ENCODE data around the gene CKS1B. TPM values are rescaled to one million over a fixed set of nuclear protein-coding genes. Genes with fewer than 3 reads are reported as not detected.

Gene CKS1B
- polyA plus RNA-seq, 3 donors = 80.2 to 111 (median 109) TPM

DNA sequence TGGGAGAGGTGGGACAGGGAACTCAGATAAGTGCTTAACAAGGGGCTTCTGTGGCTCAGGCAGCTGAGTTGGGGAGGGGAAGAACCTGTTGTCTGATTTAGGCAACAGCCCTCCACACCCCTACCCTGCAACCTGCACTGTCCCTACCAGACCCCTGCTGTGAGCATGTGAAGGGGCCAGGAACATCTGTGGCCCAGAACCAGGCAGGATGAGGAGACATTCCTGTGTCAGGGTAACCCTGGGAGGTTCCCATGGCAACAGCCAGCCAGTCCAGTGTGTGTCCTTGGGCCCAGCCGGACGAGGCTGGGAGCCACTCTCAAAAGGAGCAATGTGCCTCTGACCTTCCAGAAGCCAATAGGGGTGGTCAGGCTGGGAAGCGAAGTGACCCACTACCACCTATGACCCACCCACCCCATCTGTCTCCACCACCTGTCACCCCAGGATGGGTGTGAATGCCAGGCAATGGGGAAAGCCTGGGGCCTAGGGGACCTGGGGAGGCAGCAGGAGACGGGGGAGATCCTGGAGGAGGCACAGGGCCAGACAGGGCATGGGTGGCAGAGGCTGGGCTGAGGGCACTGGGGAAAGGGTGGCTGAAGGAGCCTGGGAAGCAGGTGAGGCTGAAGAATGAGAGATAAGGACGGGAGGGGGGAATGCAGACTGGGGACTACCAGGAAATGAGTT, 33.0 kb upstream of the CKS1B start:
- no peak for DNase-seq (ENCODE audit: extremely low read depth in 1 of 11, low read depth in 9 of 11, low spot score in 4 of 11)

DNA sequence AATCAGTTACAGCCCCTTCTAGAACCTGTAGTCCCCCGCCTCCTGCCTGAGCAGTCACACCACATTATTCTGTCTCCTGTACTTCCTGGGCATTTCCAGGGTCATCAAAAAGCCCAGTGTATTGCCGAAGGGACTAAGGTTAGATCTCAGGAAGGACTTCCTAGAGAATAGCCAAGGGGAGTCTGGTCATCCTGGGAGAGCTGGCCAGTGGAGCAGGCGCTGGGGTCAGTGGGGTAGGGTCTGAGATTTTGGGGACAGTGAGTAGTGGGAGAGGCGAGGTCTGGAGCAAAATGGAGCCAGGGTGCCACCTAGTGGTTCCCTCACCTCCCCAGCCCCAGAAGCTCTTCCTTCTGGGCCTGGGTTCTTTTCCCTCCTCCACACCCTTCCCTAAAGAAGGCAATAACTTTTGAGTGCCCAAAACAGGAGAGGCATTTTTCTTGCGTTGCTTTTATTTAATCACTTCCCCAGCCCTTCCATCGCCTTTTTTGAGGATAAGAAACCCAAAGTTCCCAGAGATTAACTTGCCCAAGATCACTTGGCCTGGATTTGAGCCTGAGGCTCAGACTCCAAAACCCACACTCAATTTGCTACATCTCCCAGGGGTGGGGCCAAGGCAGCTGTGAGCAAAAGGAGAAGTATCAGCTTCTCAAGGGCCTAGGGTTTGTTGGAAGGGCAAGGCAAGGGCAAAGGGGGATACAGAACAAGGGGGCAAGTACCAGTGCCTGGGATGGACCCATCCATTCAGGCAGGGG, 30.7 kb upstream of the CKS1B start:
- no peak for DNase-seq (ENCODE audit: extremely low read depth in 1 of 11, low read depth in 9 of 11, low spot score in 4 of 11)

DNA sequence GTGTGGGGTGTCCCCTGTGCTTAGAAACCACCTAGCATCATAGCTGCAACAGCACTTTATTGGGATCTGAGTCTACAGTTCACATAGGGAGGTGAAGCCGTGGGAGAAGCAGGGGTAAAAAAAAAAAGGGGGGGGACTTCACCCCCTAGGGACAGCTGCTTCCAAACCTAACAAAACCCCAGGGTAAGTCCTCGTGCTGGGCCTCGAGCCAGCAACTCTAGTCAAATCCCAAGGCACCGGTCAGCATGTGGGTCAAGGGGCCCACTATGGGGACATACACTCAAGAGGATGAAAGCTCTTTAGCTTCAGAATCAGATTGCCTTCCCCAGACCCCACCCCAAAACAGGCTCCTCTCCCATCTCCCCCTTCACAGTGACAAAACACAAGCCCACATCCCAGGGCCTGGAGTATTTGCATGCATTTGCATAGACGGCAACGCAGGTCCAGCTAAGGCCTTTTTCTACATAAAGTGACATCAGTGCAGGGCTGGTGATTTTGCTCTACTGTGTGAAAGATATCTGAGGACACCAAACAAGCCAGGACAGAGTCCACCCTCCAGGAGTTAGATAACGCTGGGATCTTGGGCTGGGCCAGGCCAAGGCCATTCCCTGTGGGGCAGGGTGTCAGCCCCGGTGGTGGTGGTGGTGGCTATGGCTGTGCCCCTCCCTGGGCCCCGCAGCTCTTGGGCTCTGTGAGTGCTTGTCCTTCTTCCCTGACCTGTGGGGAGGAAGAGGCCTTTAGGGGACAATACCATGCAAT, 29.9 kb upstream of the CKS1B start:
- DNase-seq (ENCODE audit: extremely low read depth in 1 of 11, low read depth in 9 of 11, low spot score in 4 of 11) = no peak

DNA sequence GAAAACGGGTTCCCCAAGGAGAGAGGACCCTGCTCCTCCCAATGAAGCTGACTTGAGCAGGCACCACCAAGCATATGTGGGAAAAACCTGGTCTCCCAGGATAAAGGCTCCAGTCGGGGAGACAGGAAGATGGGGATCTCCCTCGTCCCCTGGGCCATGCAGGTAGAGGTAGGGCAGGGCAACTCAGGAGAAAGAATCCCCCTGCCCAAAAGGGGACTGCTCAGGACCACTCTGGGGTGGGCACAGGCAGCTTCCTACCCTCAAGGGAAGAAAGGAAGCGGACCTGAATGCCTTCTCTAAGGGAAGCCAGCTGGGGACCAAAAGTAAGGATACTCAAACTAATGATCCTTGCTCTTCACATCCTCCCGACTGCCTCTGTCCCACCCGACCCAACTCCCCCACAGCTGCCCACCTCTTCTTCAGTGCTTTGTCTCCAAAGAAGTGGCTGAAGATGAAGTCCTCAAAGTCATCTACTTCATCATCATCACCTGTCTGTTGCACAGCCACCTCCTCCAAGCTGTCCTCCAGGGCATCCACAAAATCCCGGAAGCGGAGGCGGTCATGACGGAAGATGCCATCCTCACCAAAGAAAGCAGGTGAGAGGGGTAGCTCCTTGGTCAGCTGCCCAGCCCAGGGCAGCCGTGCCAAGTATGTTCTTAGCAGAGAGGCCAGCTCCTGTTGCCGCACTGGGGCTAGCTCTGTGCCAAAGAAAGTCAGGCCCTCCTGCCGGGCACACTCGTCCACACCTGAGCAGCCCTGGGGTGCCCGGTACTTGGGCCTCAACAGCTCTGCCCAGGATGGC, 29.1 kb upstream of the CKS1B start:
- no peak for DNase-seq (ENCODE audit: extremely low read depth in 1 of 11, low read depth in 9 of 11, low spot score in 4 of 11)

DNA sequence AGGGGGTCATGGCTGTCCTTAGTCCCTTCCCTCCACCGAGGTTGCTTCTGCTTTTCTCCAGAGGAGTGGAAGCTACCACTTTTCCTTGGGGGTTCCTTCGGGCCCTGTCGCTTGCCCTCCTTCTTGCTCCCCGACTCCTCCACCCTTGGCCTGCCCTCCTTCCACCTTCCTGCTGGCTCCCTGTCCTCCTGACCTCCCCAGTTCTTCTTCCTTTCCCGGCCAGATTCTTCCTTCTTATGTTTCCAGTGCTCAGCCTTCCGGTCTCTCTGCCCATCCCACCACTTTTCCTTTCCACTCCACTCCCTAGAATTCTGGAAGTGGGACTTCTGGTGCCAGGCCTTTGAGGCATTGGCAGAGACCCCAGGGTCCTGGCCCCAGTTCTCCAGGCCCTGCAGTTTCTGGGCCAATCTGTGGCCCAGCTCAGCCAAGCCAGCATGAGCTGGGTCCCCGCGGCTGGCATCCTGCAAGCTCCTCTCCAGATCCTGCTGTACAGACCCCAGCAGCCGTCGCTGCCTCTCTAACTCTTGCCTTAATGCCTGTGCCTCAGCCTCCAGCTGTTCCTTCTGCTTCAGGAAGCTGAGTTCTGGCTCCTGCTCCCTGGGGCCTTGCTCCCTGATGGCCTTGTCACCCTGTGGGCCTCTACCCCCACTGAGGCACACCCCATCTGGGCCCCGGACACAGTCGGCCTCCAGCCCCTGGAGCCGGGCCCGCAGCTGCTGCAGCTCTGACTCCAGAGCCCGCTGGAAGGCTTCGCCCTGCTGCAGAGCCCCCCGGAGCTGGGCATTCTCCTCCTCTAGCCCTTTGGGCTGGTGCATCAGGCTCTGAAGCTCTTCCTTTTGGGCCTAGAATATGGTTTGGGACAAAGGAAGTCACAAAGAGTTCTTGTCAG, 28.3 kb upstream of the CKS1B start:
- DNase-seq (ENCODE audit: extremely low read depth in 1 of 11, low read depth in 9 of 11, low spot score in 4 of 11) = no peak

DNA sequence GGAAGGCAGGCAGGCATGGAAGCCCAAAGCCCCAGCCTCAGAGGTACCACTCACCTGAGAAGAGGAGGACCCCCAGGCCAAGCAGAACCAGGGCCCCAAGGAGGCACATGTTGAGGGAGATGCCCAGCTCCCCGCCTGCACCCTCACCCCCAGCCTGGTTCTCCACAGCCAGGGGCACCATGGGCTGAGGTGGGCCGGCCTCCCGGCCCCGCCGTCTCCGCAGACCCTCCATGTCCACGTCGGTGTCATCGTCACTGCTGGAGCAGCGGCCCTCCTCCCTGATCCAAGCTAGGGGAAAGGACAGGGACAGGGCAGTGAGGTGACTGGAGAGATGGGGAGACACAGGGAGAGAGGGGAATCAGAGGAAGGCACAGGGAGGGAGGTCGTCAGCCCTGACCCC, 26.4 kb upstream of the CKS1B start:
- no peak for DNase-seq (ENCODE audit: extremely low read depth in 1 of 11, low read depth in 9 of 11, low spot score in 4 of 11)

DNA sequence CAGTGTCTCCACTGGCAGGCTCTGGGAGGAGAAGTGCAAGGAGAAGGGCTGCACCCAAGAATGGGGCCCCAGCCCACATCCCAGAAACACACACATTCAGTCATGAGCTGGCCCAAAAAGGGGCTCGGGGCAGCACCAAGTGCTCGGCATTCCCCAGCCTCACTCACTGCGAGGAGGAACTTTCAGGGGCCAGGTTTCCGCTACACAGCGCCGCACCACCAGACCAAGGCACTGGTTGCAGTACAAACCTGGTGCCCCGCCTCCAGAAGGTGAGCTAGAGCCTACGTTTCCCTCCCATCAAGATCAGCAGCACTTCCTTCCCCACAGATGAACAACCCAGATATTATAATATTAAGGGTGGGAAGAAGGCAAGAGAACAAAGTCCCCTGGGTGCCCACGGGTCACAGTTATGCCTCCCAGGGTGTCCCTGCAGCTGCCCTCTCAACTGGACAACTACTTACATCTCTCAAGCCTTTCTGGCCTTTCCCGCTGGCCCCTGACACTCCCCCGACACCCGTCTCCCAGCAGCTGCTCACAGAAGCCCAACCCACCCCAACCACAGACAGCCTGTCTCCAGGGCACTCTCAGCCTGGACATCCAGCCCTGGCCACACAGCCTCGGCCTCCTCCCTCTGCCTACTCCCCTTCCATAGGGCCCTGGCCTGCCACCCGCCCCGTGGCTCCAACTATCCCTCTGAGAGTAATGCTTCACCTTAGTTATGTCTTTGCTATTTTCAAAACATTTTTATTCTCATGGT, 22.4 kb upstream of the CKS1B start:
- DNase-seq (ENCODE audit: extremely low read depth in 1 of 11, low read depth in 9 of 11, low spot score in 4 of 11) = no peak

DNA sequence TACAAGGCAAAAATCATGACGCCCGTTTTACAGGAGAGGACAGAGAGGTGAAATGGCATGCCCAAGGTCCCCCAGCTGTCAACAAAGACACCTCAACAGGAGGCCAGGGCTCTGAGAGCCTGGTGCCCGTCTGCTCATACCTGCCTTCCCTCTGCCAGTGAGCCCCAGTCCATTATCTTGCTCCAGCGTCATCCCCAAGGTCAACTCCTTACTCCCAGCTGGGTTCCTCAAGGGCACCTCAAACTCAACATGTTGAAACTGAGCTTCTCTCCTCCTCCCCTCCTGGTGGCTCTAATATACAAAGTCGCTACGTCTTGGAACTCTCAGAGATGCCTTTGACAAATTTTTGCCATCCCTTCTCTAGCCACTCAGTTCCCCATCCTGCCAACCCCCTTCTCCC, 21.8 kb upstream of the CKS1B start:
- DNase-seq (ENCODE audit: extremely low read depth in 1 of 11, low read depth in 9 of 11, low spot score in 4 of 11) = no peak

DNA sequence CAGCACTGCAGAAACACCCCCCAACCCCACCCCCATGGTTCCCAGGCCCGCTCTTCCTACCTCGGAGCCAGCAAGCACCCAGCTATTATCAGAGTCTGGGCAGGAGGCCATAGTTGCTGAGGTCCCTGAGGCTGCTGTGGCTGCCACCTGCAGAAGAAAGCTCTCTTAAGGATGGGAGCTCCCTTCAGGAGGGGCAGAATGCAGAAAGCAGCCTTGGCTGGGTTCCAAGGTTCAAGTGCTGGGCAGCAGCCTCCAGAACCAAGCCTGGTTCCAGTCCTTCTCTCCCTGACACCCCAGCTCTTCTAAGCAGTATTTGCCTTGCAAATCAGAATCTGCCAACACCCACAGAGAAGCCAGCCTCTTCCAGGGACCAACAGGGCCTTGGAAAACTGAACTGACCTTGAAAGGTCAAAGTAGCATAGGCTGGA, 20.9 kb upstream of the CKS1B start:
- no peak for DNase-seq (ENCODE audit: extremely low read depth in 1 of 11, low read depth in 9 of 11, low spot score in 4 of 11)

DNA sequence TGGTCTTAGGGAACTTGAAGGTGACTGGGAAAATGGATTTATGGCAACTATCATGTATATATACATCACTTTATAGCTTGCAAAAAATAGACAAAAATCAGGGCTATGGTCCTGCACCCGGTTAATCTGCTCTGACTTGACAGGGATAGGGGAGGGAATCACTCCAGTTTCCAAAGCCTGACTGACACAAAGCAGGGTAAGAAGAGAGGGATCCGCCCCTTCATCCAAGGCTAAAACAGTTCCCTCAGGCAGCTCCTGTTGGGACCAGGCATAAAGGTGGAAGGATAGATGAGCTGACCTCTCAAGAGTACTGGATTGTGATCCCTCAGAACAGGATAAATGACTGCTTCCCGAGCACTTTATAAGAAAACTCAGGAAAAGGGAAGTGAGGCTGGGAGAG, 19.9 kb upstream of the CKS1B start:
- no peak for DNase-seq (ENCODE audit: extremely low read depth in 1 of 11, low read depth in 9 of 11, low spot score in 4 of 11)

DNA sequence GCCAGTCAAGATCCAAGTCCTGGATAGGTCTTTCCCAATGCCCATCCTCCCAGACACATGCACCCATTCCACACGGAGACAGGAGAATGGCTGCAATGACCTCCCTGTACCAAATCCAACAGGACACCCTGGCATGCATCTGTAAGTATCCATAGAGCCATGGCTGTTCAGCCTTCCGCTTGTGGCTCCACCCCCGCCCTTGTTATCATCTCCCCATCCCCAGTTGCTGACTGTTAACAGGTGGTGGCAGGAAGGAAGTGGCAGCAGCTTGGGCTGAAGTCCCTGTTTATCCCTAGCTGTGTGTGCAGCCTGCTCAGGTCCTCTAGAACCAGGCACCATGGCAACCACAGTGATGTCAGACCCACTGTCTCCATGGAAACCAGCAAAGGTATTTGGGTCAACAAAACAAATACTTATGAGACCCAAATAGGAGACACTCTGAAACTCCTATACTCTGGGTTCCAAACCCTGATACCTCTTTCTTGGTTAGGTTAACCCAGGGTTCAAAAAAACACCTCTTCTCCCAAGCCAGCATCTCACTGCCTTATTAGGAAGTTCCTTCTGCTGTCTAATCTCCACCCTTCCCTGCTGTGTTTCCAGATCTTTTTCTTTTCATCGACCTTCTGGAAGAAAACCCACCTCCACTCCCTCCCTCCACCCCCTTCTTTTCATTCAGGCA, 19.3 kb upstream of the CKS1B start:
- peak in 3 of 11 donors; percentile 71 to 77 (median 72) for DNase-seq (ENCODE audit: extremely low read depth in 1 of 11, low read depth in 9 of 11, low spot score in 4 of 11)

DNA sequence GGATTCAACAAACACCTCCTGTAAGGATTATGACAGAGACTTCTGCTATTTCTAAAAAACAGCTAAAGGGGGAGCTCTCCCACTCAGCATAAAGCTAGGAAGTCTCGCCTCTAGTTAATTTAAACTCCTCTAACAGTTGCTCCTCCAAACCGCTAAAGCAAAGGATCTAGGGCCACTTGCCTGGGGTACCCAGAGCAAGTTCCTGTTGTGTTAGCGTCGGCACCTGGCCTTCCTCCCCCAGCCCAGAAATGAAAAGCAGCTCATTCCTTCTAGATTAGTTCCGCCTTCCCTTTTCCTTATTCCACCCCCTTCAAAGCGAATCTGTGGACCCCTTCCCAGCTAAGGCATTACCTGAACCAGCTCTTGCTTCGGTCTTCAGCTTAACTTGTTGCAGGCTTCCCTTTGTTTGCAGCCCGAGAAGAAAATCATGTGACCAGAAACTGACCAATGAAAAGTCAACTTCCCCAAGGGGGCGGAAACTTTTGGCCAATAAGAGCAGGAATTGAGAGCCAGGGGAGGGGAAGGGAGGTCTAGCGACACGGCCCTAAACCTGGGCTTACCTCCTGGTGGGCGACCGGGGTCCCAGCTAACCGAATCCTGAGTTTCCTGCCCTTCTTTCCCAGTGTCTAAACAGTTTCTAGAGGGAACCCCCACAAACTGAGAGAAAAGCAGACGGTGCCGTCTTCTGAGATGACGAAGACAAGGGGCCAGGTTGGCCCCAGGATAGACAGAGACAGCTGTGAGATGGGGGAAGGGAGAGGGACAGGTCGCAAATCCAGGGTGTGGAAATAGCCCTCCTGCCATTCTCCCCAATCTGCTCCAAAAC, 18.6 kb upstream of the CKS1B start, which contains the start of gene PBXIP1:
Gene PBXIP1, minus strand, starts transcription at position 382 of the 826 bp plus-strand sequence. CDS start 2,378 bp downstream, outside the sequence.
- peak in 10 of 11 donors; percentile 89 to 98 (median 94) for DNase-seq (ENCODE audit: extremely low read depth in 1 of 11, low read depth in 9 of 11, low spot score in 4 of 11)

DNA sequence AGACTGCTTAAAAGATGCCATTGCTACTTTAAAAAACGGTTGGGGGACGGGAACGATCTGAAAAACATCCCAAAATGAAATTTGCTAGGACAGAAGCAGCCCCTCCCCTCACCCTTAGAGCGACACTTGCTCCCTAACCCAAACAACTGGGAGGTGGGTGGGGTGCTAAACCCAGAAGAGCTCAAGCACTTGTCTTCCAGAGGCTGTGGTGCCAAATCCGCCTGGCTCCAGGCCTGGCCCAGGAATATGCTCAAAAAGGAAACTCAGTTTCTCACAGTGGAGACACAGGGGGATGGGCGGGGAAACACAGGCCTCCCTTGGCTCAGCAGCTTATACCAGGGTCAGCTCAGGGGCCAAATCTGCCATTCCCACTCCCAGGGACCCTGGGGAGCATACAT, 17.9 kb upstream of the CKS1B start:
- no peak for DNase-seq (ENCODE audit: extremely low read depth in 1 of 11, low read depth in 9 of 11, low spot score in 4 of 11)

DNA sequence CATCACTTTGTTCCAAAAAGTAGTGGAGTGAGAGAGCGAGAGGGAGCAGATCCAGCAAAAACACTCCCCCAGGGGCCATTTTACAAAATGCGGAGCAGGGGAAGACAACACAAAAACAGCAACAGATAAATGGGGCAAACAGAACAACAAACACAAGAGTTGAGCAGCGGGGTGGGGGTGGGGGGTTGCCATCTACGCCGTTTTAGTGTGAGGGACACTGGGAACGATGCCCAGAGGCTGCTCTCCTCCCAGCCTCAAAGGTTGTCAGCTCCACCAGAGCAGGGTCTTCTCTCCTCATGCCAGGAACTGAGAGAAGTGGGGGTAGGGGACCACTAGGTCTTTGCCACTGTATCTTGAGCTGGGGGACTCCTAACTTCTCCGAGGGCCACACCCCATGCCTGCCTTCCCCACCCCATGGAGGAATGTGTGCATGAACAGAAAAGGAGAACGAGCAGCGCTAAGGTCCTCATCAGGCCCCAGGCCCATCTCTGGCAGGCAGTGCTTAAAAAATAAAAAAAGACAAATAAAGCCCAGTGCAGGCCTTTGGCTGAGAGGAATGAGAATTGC, 17.3 kb upstream of the CKS1B start:
- no peak for DNase-seq (ENCODE audit: extremely low read depth in 1 of 11, low read depth in 9 of 11, low spot score in 4 of 11)

DNA sequence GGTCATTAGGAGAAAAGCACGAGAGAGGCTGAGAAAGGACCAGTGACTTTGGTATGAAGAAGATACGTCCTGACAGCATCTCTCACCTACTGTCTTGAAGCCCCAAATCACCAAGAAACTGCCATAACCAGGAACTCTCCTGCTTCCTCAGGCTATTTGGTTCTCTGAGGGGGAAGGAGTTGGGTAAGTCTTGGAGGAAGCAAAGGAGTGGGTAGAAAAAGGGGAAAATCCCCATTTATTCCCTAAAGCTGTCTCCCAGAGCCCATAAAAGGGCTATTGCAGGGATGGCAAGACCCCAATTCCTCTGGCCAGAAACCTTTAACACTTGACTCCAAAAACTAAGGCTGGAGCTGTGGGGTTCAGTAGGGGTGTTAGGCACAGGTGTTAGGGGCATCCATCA, 16.4 kb upstream of the CKS1B start:
- DNase-seq (ENCODE audit: extremely low read depth in 1 of 11, low read depth in 9 of 11, low spot score in 4 of 11) = no peak
